MG63 (cell line): Measurements from ENCODE around the gene GAL3ST1. TPM values are rescaled to one million over a fixed set of nuclear protein-coding genes. Genes with fewer than 3 reads are reported as not detected.
"Not testable (repeated sequence)": the region's sequence is repeated elsewhere in the genome, so short reads cannot be mapped to it uniquely, and the experiment has no call there.

Experiments used
- DNase-seq: peaks from one replicate; pipeline ENCODE4 v3.0.0-alpha.2; 2020
- H3K27me3 ChIP-seq: fragments of 250-450 bp; sonication (Bioruptor Pico); 2 replicates; pipeline ENCODE4 v1.5.1; 2020; ENCODE audit warnings: mild to moderate bottlenecking, moderate library complexity
- H3K36me3 ChIP-seq: fragments of 250-450 bp; sonication (Bioruptor Pico); 2 replicates; pipeline ENCODE4 v1.5.1; 2020; ENCODE audit warnings: mild to moderate bottlenecking, moderate library complexity
- H3K4me3 ChIP-seq: fragments of 250-450 bp; sonication (Bioruptor Pico); 2 replicates; pipeline ENCODE4 v1.5.1; 2020; ENCODE audit warnings: mild to moderate bottlenecking, moderate library complexity
- H3K9me3 ChIP-seq: fragments of 250-450 bp; sonication (Bioruptor Pico); 2 replicates; pipeline ENCODE4 v1.5.1; 2020; ENCODE audit warnings: mild to moderate bottlenecking, moderate library complexity
- total RNA-seq: library from RNA; depleted of rRNA; stranded (reverse); fragments of >200 nt; shearing (Covaris generic); gene quantifications from 2 replicates; pipeline ENCODE4 v1.2.3, GENCODE V29; 2014; ENCODE audit warnings: low replicate concordance

The GAL3ST1 gene
- total RNA-seq, 1 experiment from 2014 or later: not detected

GRCh38 chr22:30574997-30575671 is 669 bp upstream of the GAL3ST1 start:
- peaks cover 46% of the 10 kb centered on the region for H3K36me3 ChIP-seq
- H3K4me3 ChIP-seq: no peak overlapping the region
- peak; percentile 75 for DNase-seq
- H3K9me3 ChIP-seq: no peaks in the 10 kb centered on the region
- no peaks in the 10 kb centered on the region for H3K27me3 ChIP-seq

GRCh38 chr22:30573594-30574094 is 821 bp downstream of the GAL3ST1 start:
- Histone ChIP-seq H3K9me3 (no peaks in the 10 kb centered on the region), H3K36me3 (peaks cover 31% of the 10 kb centered on the region), H3K4me3 (no peak overlapping the region), H3K27me3 (no peaks in the 10 kb centered on the region)
- no peak for DNase-seq

- Histone ChIP-seq H3K4me3 (no peak overlapping the region), H3K9me3 (no peaks in the 10 kb centered on the region), H3K27me3 (no peaks in the 10 kb centered on the region), H3K36me3 (peaks cover 28% of the 10 kb centered on the region)
- DNase-seq: no peak
Measured at GRCh38 chr22:30572840-30573593, 1.4 kb downstream of the GAL3ST1 start.

- Histone ChIP-seq H3K9me3 (no peaks in the 10 kb centered on the region), H3K27me3 (no peaks in the 10 kb centered on the region)
Measured at GRCh38 chr22:30572210-30572609, 2.3 kb downstream of the GAL3ST1 start.

GRCh38 chr22:30569674-30570202 is 4.7 kb downstream of the GAL3ST1 start:
- Histone ChIP-seq H3K36me3 (no peaks in the 10 kb centered on the region), H3K27me3 (peaks cover 7% of the 10 kb centered on the region; the same call in 1 of the 2 replicates), H3K4me3 (no peak overlapping the region), H3K9me3 (no peaks in the 10 kb centered on the region)
- DNase-seq: no peak

More at GRCh38 chr22:30572210-30572609, 2.3 kb downstream of the GAL3ST1 start:
- no peak overlapping the region for H3K4me3 ChIP-seq
- DNase-seq: no peak
- H3K36me3 ChIP-seq: peaks cover 24% of the 10 kb centered on the region

- Histone ChIP-seq H3K27me3 (peaks cover 7% of the 10 kb centered on the region; the same call in 1 of the 2 replicates), H3K4me3 (no peak overlapping the region), H3K36me3 (no peaks in the 10 kb centered on the region), H3K9me3 (no peaks in the 10 kb centered on the region)
- DNase-seq: no peak
Measured at GRCh38 chr22:30568137-30568805, 6.2 kb downstream of the GAL3ST1 start.

- not testable (repeated sequence) for H3K36me3 ChIP-seq, DNase-seq, H3K9me3 ChIP-seq, H3K4me3 ChIP-seq, H3K27me3 ChIP-seq
Measured at GRCh38 chr22:30567277-30567676, 7.2 kb downstream of the GAL3ST1 start.

GRCh38 chr22:30566125-30566524 is 8.3 kb downstream of the GAL3ST1 start:
- no peak for DNase-seq

GRCh38 chr22:30565341-30565740 is 9.1 kb downstream of the GAL3ST1 start:
- peaks cover 7% of the 10 kb centered on the region; the same call in 1 of the 2 replicates for H3K27me3 ChIP-seq

More at GRCh38 chr22:30566125-30566524, 8.3 kb downstream of the GAL3ST1 start:
- no peaks in the 10 kb centered on the region for H3K9me3 ChIP-seq
- H3K27me3 ChIP-seq: peaks cover 7% of the 10 kb centered on the region; the same call in 1 of the 2 replicates
- H3K4me3 ChIP-seq: no peak overlapping the region
- H3K36me3 ChIP-seq: no peaks in the 10 kb centered on the region

GRCh38 chr22:30564761-30565119 is 9.7 kb downstream of the GAL3ST1 start:
- no peak for DNase-seq
- H3K36me3 ChIP-seq: no peaks in the 10 kb centered on the region
- peaks cover 7% of the 10 kb centered on the region; the same call in 1 of the 2 replicates for H3K27me3 ChIP-seq
- no peaks in the 10 kb centered on the region for H3K9me3 ChIP-seq
- H3K4me3 ChIP-seq: no peak overlapping the region

More at GRCh38 chr22:30565341-30565740, 9.1 kb downstream of the GAL3ST1 start:
- H3K36me3 ChIP-seq: no peaks in the 10 kb centered on the region
- no peaks in the 10 kb centered on the region for H3K9me3 ChIP-seq
- no peak overlapping the region for H3K4me3 ChIP-seq
- no peak for DNase-seq

GRCh38 chr22:30564045-30564760 is 10.3 kb downstream of the GAL3ST1 start:
- H3K27me3 ChIP-seq: peaks cover 7% of the 10 kb centered on the region; the same call in 1 of the 2 replicates
- no peaks in the 10 kb centered on the region for H3K9me3 ChIP-seq
- H3K4me3 ChIP-seq: no peak overlapping the region
- H3K36me3 ChIP-seq: no peaks in the 10 kb centered on the region
- DNase-seq: no peak

- Histone ChIP-seq H3K36me3 (no peaks in the 10 kb centered on the region), H3K9me3 (no peaks in the 10 kb centered on the region), H3K27me3 (peaks cover 7% of the 10 kb centered on the region; the same call in 1 of the 2 replicates), H3K4me3 (no peak overlapping the region)
- no peak for DNase-seq
Measured at GRCh38 chr22:30562366-30562765, 12.1 kb downstream of the GAL3ST1 start.

- Histone ChIP-seq H3K36me3 (no peaks in the 10 kb centered on the region), H3K27me3 (peaks cover 3% of the 10 kb centered on the region; the same call in 1 of the 2 replicates), H3K4me3 (no peak overlapping the region), H3K9me3 (no peaks in the 10 kb centered on the region)
- DNase-seq: no peak
Measured at GRCh38 chr22:30561402-30562189, 12.9 kb downstream of the GAL3ST1 start.

- H3K4me3 ChIP-seq, H3K9me3 ChIP-seq, H3K36me3 ChIP-seq, H3K27me3 ChIP-seq: not testable (repeated sequence)
- peak; percentile 38 for DNase-seq
Measured at GRCh38 chr22:30560643-30561202, 13.7 kb downstream of the GAL3ST1 start.

- Histone ChIP-seq H3K4me3 (no peak overlapping the region), H3K27me3 (no peaks in the 10 kb centered on the region), H3K9me3 (no peaks in the 10 kb centered on the region), H3K36me3 (no peaks in the 10 kb centered on the region)
- DNase-seq: no peak
Measured at GRCh38 chr22:30559889-30560288, 14.6 kb downstream of the GAL3ST1 start.
